Left lung (tissue), 10 donors: Measurements from ENCODE around the gene TMOD1. TPM values are rescaled to one million over a fixed set of nuclear protein-coding genes. Genes with fewer than 3 reads are reported as not detected.
A peak's percentile ranks its signal among the peaks of the same experiment; 100 is the strongest.
"Not testable (repeated sequence)": the region's sequence is repeated elsewhere in the genome, so short reads cannot be mapped to it uniquely, and the experiment has no call there.

Experiments
- ATAC-seq: fragments of 200-7000 bp; cut with Tn5 transposase; one replicate; pipeline ENCODE4 v1.9.1; 2020; ENCODE audit warnings: moderate library complexity
- DNase-seq, 4 donors: peaks; one replicate each; pipeline ENCODE4 v3.0.0-alpha.2; 2013 to 2020
- H3K27ac ChIP-seq, 2 donors: fragments of 200-600 bp; sonication (generic) in 1 of 2; one replicate each; pipeline versions ENCODE4 v1.5.0 to v1.8.0; 2020 to 2021
- H3K27me3 ChIP-seq, 2 donors: fragments of 200-600 bp; sonication (generic) in 1 of 2; one replicate each; pipeline versions ENCODE4 v1.5.0 to v1.8.0; 2020 to 2021
- H3K36me3 ChIP-seq, 2 donors: fragments of 200-600 bp; sonication (generic) in 1 of 2; one replicate each; pipeline versions ENCODE4 v1.5.0 to v1.8.0; 2020 to 2021
- H3K4me1 ChIP-seq, 2 donors: fragments of 200-600 bp; one replicate each; pipeline ENCODE4 v1.8.0; 2021
- H3K4me3 ChIP-seq, 2 donors: fragments of 200-600 bp; sonication (generic) in 1 of 2; one replicate each; pipeline versions ENCODE4 v1.5.0 to v1.8.0; 2020 to 2021; ENCODE audit warnings: mild to moderate bottlenecking in 1 of 2
- H3K9me3 ChIP-seq, 2 donors: fragments of 200-600 bp; sonication (generic) in 1 of 2; one replicate each; pipeline versions ENCODE4 v1.5.0 to v1.8.0; 2020 to 2021
- intact Hi-C, 2 donors: fragments of 100-400 bp; cut with DNase I; formaldehyde crosslinking; loops; one replicate each; pipeline versions ENCODE4 v1.11.2 to v1.14.2; 2022
- polyA plus RNA-seq, 6 donors: library from polyadenylated mRNA; unstranded; fragments of 120-200 nt; gene quantifications; one replicate each; pipeline ENCODE4 v1.2.1, GENCODE V29; 2013; ENCODE audit not compliant: insufficient read length in 6 of 6
- total RNA-seq, 2 donors: library from RNA; stranded (reverse); fragmentation: NEBNext Ultra II Directional; extraction: Animal tissue kit (Norgen Biotek cat#: 25700); gene quantifications; one replicate each; pipeline ENCODE4 v1.2.1, GENCODE V29; 2021
- TF ChIP-seq, protein P1 (sequence below), 2 donors: fragments of 200-600 bp; sonication (generic) in 1 of 2; IDR thresholded peaks; one replicate each; pipeline versions ENCODE4 v1.5.0 to v1.8.0; 2021; ENCODE audit warnings: antibody characterized with exemption in 2 of 2
- donor health status: DM: no; HTN: yes; CAD: no.
- donor health status: DM: no; HTN: no; CAD: no.

TMOD1 gene
- total and polyA plus RNA-seq, 8 donors = 1.1 to 6.0 (median 2.5) TPM

DNA sequence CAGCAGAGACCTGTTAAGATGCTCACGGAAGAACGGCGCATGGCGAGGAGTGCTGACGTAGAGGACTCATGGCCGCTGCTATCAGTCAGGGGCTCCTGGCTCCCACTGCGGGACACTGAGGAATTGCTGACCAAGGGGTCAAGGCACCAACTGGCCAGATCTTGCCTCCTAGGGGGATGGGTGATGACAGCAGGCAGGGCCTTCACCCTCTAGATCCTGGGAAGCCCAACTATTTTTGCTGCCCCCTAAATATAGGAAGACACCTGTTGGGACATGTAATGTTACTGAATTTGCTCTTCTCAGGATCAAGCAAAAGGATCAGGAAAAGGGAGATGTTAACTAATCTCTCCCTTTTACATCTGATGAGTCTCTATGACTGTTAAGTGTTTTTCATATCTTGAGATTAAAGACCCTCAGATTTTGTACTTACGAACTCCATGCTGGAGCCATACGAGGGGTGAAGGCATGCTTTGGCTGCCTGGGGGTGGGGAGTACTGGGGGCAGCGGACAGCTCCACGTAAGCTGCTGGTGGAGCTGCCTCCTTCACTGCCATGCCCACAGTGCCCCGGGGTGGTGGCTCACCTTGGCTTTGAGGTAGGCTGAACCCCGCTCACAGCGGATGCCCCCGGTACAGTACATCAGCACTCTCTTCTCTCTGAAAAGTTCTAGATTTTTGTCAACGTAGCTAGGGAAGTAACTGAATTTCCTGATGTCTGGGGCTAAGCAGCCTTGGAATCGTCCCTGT lies 103.6 kb downstream of the TMOD1 start:
- TF ChIP-seq, protein P1, sequence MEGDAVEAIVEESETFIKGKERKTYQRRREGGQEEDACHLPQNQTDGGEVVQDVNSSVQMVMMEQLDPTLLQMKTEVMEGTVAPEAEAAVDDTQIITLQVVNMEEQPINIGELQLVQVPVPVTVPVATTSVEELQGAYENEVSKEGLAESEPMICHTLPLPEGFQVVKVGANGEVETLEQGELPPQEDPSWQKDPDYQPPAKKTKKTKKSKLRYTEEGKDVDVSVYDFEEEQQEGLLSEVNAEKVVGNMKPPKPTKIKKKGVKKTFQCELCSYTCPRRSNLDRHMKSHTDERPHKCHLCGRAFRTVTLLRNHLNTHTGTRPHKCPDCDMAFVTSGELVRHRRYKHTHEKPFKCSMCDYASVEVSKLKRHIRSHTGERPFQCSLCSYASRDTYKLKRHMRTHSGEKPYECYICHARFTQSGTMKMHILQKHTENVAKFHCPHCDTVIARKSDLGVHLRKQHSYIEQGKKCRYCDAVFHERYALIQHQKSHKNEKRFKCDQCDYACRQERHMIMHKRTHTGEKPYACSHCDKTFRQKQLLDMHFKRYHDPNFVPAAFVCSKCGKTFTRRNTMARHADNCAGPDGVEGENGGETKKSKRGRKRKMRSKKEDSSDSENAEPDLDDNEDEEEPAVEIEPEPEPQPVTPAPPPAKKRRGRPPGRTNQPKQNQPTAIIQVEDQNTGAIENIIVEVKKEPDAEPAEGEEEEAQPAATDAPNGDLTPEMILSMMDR (IDR thresholded peaks at IDR 0.05) = no peak
- Histone ChIP-seq H3K27me3 (no peaks in the 10 kb centered on the region), H3K36me3 (peaks cover 0 to 71% of the 10 kb centered on the region in 2 donors), H3K27ac (no peak overlapping the region), H3K4me3 (no peak overlapping the region), H3K9me3 (no peaks in the 10 kb centered on the region), H3K4me1 (no peaks in the 10 kb centered on the region)
- DNase-seq (peak in 1 of 4 donors; percentile 40), ATAC-seq (no peak)
- intact Hi-C loops = no loop called here

DNA sequence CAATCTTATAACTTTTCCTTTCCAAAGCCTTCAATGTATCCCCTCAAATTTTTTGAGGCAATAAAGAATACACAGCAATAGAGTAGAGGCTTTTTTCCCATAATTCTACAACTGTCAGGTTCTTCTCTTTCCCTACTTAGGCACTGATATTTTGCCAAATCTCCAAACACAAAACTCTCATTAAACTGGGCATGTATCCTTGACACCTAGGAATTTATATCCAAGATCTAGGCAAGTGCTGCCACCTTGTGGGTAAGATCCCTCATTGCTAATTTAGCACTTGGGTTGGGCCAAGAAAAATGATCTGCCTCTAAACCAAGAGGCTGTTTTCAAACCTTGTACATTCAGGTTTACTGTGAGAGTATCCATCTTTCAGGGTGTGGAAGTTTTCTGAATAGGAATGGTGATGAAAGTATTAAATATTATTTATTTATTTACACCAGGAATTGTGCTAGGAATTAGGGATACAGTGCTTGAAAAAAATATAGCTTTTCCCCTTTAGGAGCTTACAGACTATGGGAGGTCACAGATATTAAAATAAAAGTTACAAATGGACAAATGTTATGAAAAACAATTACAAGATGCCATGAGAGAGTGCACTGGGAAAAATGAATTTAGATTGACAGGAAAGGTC lies 114.1 kb downstream of the TMOD1 start:
- Histone ChIP-seq H3K9me3 (no peaks in the 10 kb centered on the region), H3K4me3 (no peak overlapping the region), H3K4me1 (no peaks in the 10 kb centered on the region), H3K27me3 (no peaks in the 10 kb centered on the region), H3K27ac (no peak overlapping the region), H3K36me3 (peaks cover 0 to 45% of the 10 kb centered on the region in 2 donors)
- intact Hi-C loops = loop anchor here in 1 of 2 donors (10.0 kb wide), 1 partner anchor 201 kb away; the partner anchor contains the start of gene TDRD7
- TF ChIP-seq, protein P1 (IDR thresholded peaks at IDR 0.05) = peak; percentile 72 to 79
- ATAC-seq = peak; percentile 93
- DNase-seq = peak in 1 of 4 donors; percentile 66

DNA sequence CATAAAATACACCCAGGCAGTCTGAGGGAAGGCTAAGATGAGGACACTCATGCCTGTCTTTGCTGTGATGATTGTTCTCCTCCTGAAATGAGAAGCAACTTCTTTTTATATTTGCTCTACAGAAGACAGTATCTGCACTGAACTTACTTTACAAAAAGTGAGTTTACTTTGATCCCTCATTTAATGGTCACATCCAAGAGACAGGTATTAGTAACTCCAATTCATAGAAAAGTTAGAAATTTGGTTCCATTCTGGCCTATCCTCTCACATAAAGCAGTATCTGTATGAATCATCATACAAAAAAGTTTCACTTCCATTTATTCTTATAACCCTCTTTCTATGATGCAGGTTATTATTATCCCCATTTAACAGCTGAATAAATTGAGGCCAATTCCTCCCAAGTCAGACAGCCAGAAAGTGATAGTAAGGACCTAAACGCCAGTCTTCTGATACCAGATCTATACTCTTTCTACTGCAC lies 116.5 kb downstream of the TMOD1 start:
- intact Hi-C loops = loop anchor here in 1 of 2 donors (10.0 kb wide), 1 partner anchor 203 kb away; the partner anchor contains the start of gene TDRD7

DNA sequence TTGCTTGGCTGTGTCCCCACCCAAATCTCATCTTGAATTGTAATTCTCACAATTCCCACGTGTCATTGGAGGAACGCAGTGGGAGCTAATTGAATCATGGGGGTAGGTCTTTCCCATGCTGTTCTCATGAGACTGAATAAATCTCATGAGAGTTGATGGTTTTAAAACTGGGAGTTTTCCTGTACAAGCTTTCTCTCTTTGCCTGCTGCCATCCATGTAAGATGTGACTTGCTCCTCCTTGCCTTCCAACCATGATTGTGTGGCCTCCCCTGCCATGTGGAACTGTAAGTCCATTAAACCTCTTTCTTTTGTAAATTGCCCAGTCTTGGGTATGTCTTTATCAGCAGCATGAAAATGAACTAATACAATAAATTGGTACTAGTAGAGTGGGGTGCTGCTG lies 118.6 kb downstream of the TMOD1 start:
- H3K4me1 ChIP-seq, intact Hi-C loops, H3K27ac ChIP-seq, H3K9me3 ChIP-seq, DNase-seq, H3K4me3 ChIP-seq, H3K27me3 ChIP-seq, ATAC-seq: not testable (repeated sequence)
- peaks cover 0 to 56% of the 10 kb centered on the region in 2 donors for H3K36me3 ChIP-seq

More for the DNA sequence above, 116.5 kb downstream of the TMOD1 start:
- no peak for ATAC-seq
- no peak for DNase-seq
- no peaks in the 10 kb centered on the region for H3K9me3 ChIP-seq
- H3K27ac ChIP-seq = no peak overlapping the region
- peaks cover 0 to 40% of the 10 kb centered on the region in 2 donors for H3K36me3 ChIP-seq
- H3K27me3 ChIP-seq = no peaks in the 10 kb centered on the region
- no peaks in the 10 kb centered on the region for H3K4me1 ChIP-seq
- no peak overlapping the region for H3K4me3 ChIP-seq
- TF ChIP-seq, protein P1 (IDR thresholded peaks at IDR 0.05) = no peak

- H3K27ac ChIP-seq, DNase-seq, H3K4me3 ChIP-seq, intact Hi-C loops, H3K9me3 ChIP-seq, H3K4me1 ChIP-seq, H3K27me3 ChIP-seq, ATAC-seq: not testable (repeated sequence)
- peaks cover 0 to 61% of the 10 kb centered on the region in 2 donors for H3K36me3 ChIP-seq
These were observed 121.0 kb downstream of the TMOD1 start for GRCh38 chr9:97622483-97622882.

- ATAC-seq (no peak), DNase-seq (no peak)
- Histone ChIP-seq H3K27me3 (no peaks in the 10 kb centered on the region), H3K27ac (no peak overlapping the region), H3K36me3 (peaks cover 0 to 54% of the 10 kb centered on the region in 2 donors), H3K9me3 (no peaks in the 10 kb centered on the region), H3K4me1 (peaks cover 0 to 12% of the 10 kb centered on the region in 2 donors), H3K4me3 (no peak overlapping the region)
- intact Hi-C loops = no loop called here
- TF ChIP-seq, protein P1 (IDR thresholded peaks at IDR 0.05) = no peak
These were observed 122.5 kb downstream of the TMOD1 start for GRCh38 chr9:97623946-97624345.
